ENCODE results near the gene NAA38.

NAA38 gene

GRCh38 chr17:7838090-7839075, 19.0 kb downstream of the NAA38 start (continued):
- TF ChIP-seq HOXD13 (CRISPR knock-in tag; IDR thresholded peaks at IDR 0.05; ENCODE audit: borderline replicate concordance) (0 out of 2 replicates have a peak, but pooled peaks have one; percentile 14), KLF16 (tag by site-specific recombination; IDR thresholded peaks at IDR 0.05) (peak; percentile 58), ZEB2 (tag by site-specific recombination; IDR thresholded peaks at IDR 0.05) (peak; percentile 69; the same call in 1 of the 2 replicates), ZNF623 (tag by site-specific recombination; IDR thresholded peaks at IDR 0.05) (no peak), ZNF362 (tag by site-specific recombination; IDR thresholded peaks at IDR 0.05) (no peak), ZNF530 (tag by site-specific recombination; IDR thresholded peaks at IDR 0.05; ENCODE audit: low read depth) (no peak), ZNF837 (tag by site-specific recombination; IDR thresholded peaks at IDR 0.05) (no peak), ZNF280D (tag by site-specific recombination; IDR thresholded peaks at IDR 0.05) (no peak), HOXC10 (CRISPR knock-in tag; IDR thresholded peaks at IDR 0.05) (no peak), ZNF843 (tag by site-specific recombination; IDR thresholded peaks at IDR 0.05) (no peak), INSM2 (tag by site-specific recombination; IDR thresholded peaks at IDR 0.05) (no peak), ZNF10 (tag by site-specific recombination; IDR thresholded peaks at IDR 0.05) (no peak), ZNF792 (tag by site-specific recombination; IDR thresholded peaks at IDR 0.05) (no peak), ZNF274 (IDR thresholded peaks at IDR 0.05; ENCODE audit: low read length) (no peak), ZNF274 (tag by site-specific recombination; IDR thresholded peaks at IDR 0.05; ENCODE audit: borderline replicate concordance) (no peak), ZSCAN23 (tag by site-specific recombination; IDR thresholded peaks at IDR 0.05) (no peak), PRDM10 (tag by site-specific recombination; IDR thresholded peaks at IDR 0.05) (peak; percentile 97), KLF10 (tag by site-specific recombination; IDR thresholded peaks at IDR 0.05) (no peak), ZBTB26 (tag by site-specific recombination; optimal IDR thresholded peaks at IDR 0.05) (no peak), ZNF776 (tag by site-specific recombination; IDR thresholded peaks at IDR 0.05; ENCODE audit: borderline replicate concordance) (no peak), ZNF404 (tag by site-specific recombination; IDR thresholded peaks at IDR 0.05) (no peak), SP3 (tag by site-specific recombination; IDR thresholded peaks at IDR 0.05) (peak; percentile 63), ZNF645 (tag by site-specific recombination; IDR thresholded peaks at IDR 0.05) (no peak), ZFP69B (tag by site-specific recombination; IDR thresholded peaks at IDR 0.05) (0 out of 2 replicates have a peak, but pooled peaks have one; percentile 21)

Data from HEK293 (cell line).